DOHH2 (cell line): ENCODE results near the gene SMPD4.

ENCODE experiments used
- H3F3A ChIP-seq: fragments of 200-600 bp; sonication (generic), shearing (Covaris generic); 2 replicates; pipeline ENCODE4 v1.6.0; 2016; ENCODE audit warnings: antibody characterized with exemption, mild to moderate bottlenecking; ENCODE audit not compliant: control insufficient read depth, insufficient read depth
- H3K27ac ChIP-seq: fragments of 200-600 bp; sonication (generic); 2 replicates; pipeline ENCODE4 v1.5.1; 2014; ENCODE audit warnings: low read depth, mild to moderate bottlenecking, low read length, moderate library complexity
- H3K27me3 ChIP-seq: fragments of 200-600 bp; sonication (generic); 2 replicates; pipeline ENCODE4 v1.6.1; 2014; ENCODE audit warnings: mild to moderate bottlenecking, low read length, mixed read lengths; ENCODE audit not compliant: control insufficient read depth
- H3K36me3 ChIP-seq: fragments of 200-600 bp; sonication (generic); 2 replicates; pipeline ENCODE4 v1.6.1; 2014; ENCODE audit warnings: mild to moderate bottlenecking, low read length, moderate library complexity, mixed read lengths; ENCODE audit not compliant: control insufficient read depth
- H3K4me1 ChIP-seq: fragments of 200-600 bp; sonication (generic); 2 replicates; pipeline ENCODE4 v1.6.1; 2014; ENCODE audit warnings: mild to moderate bottlenecking, low read length, mixed read lengths; ENCODE audit not compliant: control insufficient read depth
- H3K4me2 ChIP-seq: fragments of 200-600 bp; sonication (generic); 2 replicates; pipeline ENCODE4 v1.6.0; 2014; ENCODE audit warnings: mild to moderate bottlenecking, low read length, moderate library complexity
- H3K4me3 ChIP-seq: fragments of 200-600 bp; sonication (generic); 2 replicates; pipeline ENCODE4 v1.5.1; 2014; ENCODE audit warnings: mild to moderate bottlenecking, low read length, mixed read lengths
- H3K79me2 ChIP-seq: fragments of 200-600 bp; sonication (generic); 2 replicates; pipeline ENCODE4 v1.6.1; 2014; ENCODE audit warnings: mild to moderate bottlenecking, low read length, mixed read lengths; ENCODE audit not compliant: control insufficient read depth
- H3K9me2 ChIP-seq: fragments of 200-600 bp; sonication (generic); replicated peaks from 2 replicates; pipeline ENCODE4 v1.6.1; 2014; ENCODE audit warnings: mild to moderate bottlenecking, low read length, mixed read lengths; ENCODE audit not compliant: control insufficient read depth
- H3K9me3 ChIP-seq: fragments of 200-600 bp; sonication (generic); 2 replicates; pipeline ENCODE4 v1.6.1; 2014; ENCODE audit warnings: antibody characterized with exemption, low read length, mixed read lengths; ENCODE audit not compliant: control insufficient read depth, insufficient read depth
- H4K20me1 ChIP-seq: fragments of 200-600 bp; sonication (generic); 2 replicates; pipeline ENCODE4 v1.6.0; 2014; ENCODE audit warnings: low read depth, mild to moderate bottlenecking, antibody characterized with exemption, low read length, moderate library complexity; ENCODE audit not compliant: control insufficient read depth, insufficient read depth
- EZH2phosphoT487 ChIP-seq: fragments of 200-600 bp; sonication (generic); IDR thresholded peaks from 2 replicates; pipeline ENCODE4 v1.6.1; 2017; ENCODE audit warnings: borderline replicate concordance, mild to moderate bottlenecking, antibody characterized with exemption, low read length, moderate library complexity, mixed read lengths
- TF ChIP-seq, protein P1 (sequence below): fragments of 200-600 bp; sonication (generic); IDR thresholded peaks from one replicate; pipeline ENCODE4 v1.5.1; 2014; ENCODE audit warnings: antibody characterized with exemption, mild to moderate bottlenecking, low read depth, low read length; ENCODE audit not compliant: poor library complexity, severe bottlenecking

Gene SMPD4

GRCh38 chr2:130187268-130187667 is 5.9 kb upstream of the SMPD4 start:
- H3K4me3 ChIP-seq = no peak overlapping the region
- no peaks in the 10 kb centered on the region for H3K27me3 ChIP-seq
- no peaks in the 10 kb centered on the region for H3F3A ChIP-seq
- no peaks in the 10 kb centered on the region for H3K9me2 ChIP-seq
- H3K36me3 ChIP-seq = peaks cover 27% of the 10 kb centered on the region
- no peaks in the 10 kb centered on the region for H3K9me3 ChIP-seq
- H3K27ac ChIP-seq = no peak overlapping the region
- peaks cover 39% of the 10 kb centered on the region for H3K79me2 ChIP-seq
- peaks cover 17% of the 10 kb centered on the region for H3K4me1 ChIP-seq
- H4K20me1 ChIP-seq = peaks cover 5% of the 10 kb centered on the region; the same call in 1 of the 2 replicates
- no peak overlapping the region for H3K4me2 ChIP-seq
- no peak for TF ChIP-seq EZH2phosphoT487
- TF ChIP-seq, protein P1, sequence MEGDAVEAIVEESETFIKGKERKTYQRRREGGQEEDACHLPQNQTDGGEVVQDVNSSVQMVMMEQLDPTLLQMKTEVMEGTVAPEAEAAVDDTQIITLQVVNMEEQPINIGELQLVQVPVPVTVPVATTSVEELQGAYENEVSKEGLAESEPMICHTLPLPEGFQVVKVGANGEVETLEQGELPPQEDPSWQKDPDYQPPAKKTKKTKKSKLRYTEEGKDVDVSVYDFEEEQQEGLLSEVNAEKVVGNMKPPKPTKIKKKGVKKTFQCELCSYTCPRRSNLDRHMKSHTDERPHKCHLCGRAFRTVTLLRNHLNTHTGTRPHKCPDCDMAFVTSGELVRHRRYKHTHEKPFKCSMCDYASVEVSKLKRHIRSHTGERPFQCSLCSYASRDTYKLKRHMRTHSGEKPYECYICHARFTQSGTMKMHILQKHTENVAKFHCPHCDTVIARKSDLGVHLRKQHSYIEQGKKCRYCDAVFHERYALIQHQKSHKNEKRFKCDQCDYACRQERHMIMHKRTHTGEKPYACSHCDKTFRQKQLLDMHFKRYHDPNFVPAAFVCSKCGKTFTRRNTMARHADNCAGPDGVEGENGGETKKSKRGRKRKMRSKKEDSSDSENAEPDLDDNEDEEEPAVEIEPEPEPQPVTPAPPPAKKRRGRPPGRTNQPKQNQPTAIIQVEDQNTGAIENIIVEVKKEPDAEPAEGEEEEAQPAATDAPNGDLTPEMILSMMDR = no peak

DNA sequence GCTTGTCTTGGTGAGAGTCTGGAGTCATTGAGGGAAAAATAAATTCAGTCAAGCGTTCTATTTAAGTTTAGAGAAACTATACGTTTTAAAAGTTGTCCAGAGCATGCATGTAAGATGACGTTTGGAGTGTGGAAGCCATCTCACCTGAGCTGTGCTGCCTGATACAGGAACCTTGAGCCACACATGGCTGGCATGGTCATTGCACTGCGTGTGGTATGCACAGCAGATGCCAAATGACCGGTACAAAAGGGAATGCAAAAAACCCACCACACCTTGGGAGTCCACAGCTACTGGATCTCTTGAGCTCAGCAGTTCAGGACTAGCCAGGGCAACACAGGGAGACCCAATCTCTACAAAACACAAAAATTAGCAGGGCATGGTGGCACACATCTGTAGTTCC is 5.0 kb upstream of the SMPD4 start:
- H3K4me3 ChIP-seq = no peak overlapping the region
- no peaks in the 10 kb centered on the region for H3K27me3 ChIP-seq
- no peaks in the 10 kb centered on the region for H3K9me2 ChIP-seq
- H3K4me2 ChIP-seq = no peak overlapping the region
- H3K4me1 ChIP-seq = peaks cover 17% of the 10 kb centered on the region
- H3K79me2 ChIP-seq = peaks cover 44% of the 10 kb centered on the region
- H3K27ac ChIP-seq = no peak overlapping the region
- peaks cover 27% of the 10 kb centered on the region for H3K36me3 ChIP-seq
- H4K20me1 ChIP-seq = peaks cover 5% of the 10 kb centered on the region; the same call in 1 of the 2 replicates
- no peaks in the 10 kb centered on the region for H3K9me3 ChIP-seq
- TF ChIP-seq, protein P1 = no peak
- no peak for TF ChIP-seq EZH2phosphoT487
- H3F3A ChIP-seq = no peaks in the 10 kb centered on the region

GRCh38 chr2:130185896-130186295 is 4.5 kb upstream of the SMPD4 start:
- H3K9me2 ChIP-seq = no peaks in the 10 kb centered on the region
- no peaks in the 10 kb centered on the region for H3F3A ChIP-seq
- no peaks in the 10 kb centered on the region for H3K27me3 ChIP-seq
- peaks cover 17% of the 10 kb centered on the region for H3K4me1 ChIP-seq
- TF ChIP-seq, protein P1 = no peak
- no peak for TF ChIP-seq EZH2phosphoT487
- no peak overlapping the region for H3K4me2 ChIP-seq
- H3K36me3 ChIP-seq = peaks cover 31% of the 10 kb centered on the region
- no peak overlapping the region for H3K4me3 ChIP-seq
- no peak overlapping the region for H3K27ac ChIP-seq
- H3K79me2 ChIP-seq = peaks cover 49% of the 10 kb centered on the region
- H4K20me1 ChIP-seq = peaks cover 5% of the 10 kb centered on the region; the same call in 1 of the 2 replicates
- no peaks in the 10 kb centered on the region for H3K9me3 ChIP-seq

GRCh38 chr2:130185436-130185835 is 4.0 kb upstream of the SMPD4 start:
- no peak overlapping the region for H3K4me3 ChIP-seq
- no peaks in the 10 kb centered on the region for H3K9me3 ChIP-seq
- H4K20me1 ChIP-seq = peaks cover 5% of the 10 kb centered on the region; the same call in 1 of the 2 replicates
- H3K79me2 ChIP-seq = peaks cover 54% of the 10 kb centered on the region
- no peak overlapping the region for H3K27ac ChIP-seq
- no peak overlapping the region for H3K4me2 ChIP-seq
- peaks cover 32% of the 10 kb centered on the region for H3K36me3 ChIP-seq
- peaks cover 19% of the 10 kb centered on the region for H3K4me1 ChIP-seq
- TF ChIP-seq, protein P1 = no peak
- no peaks in the 10 kb centered on the region for H3K27me3 ChIP-seq
- no peaks in the 10 kb centered on the region for H3F3A ChIP-seq
- H3K9me2 ChIP-seq = no peaks in the 10 kb centered on the region
